NCI-H146 treated with DMSO at 0.1 percent for 48 hours (cell line): ENCODE results near the gene SPINK4.

ENCODE experiments used
- DNase-seq: peaks from one replicate; lab custom pipeline; 2025; ENCODE audit not compliant: unreplicated experiment; lab: John Stamatoyannopoulos, UW

SPINK4 gene

GRCh38 chr9:33229359-33230114 lies 10.4 kb upstream of the SPINK4 start:
- peak; percentile 95 for DNase-seq

GRCh38 chr9:33230756-33231622 lies 9.0 kb upstream of the SPINK4 start:
- no peak for DNase-seq

- no peak for DNase-seq
These were observed 8.4 kb upstream of the SPINK4 start for GRCh38 chr9:33231623-33231942.

- DNase-seq = no peak
These were observed 7.2 kb upstream of the SPINK4 start for GRCh38 chr9:33232815-33233214.

- no peak for DNase-seq
These were observed 6.2 kb upstream of the SPINK4 start for GRCh38 chr9:33233626-33234342.

- no peak for DNase-seq
These were observed 5.2 kb upstream of the SPINK4 start for GRCh38 chr9:33234511-33235467.

- no peak for DNase-seq
These were observed 3.4 kb upstream of the SPINK4 start for GRCh38 chr9:33236571-33236970.

GRCh38 chr9:33241298-33241697 lies 1.3 kb downstream of the SPINK4 start:
- no peak for DNase-seq

GRCh38 chr9:33242609-33243134 lies 2.7 kb downstream of the SPINK4 start:
- no peak for DNase-seq

GRCh38 chr9:33244137-33244784 lies 4.3 kb downstream of the SPINK4 start:
- no peak for DNase-seq

GRCh38 chr9:33245341-33245740 lies 5.4 kb downstream of the SPINK4 start:
- no peak for DNase-seq

- no peak for DNase-seq
These were observed 6.4 kb downstream of the SPINK4 start for GRCh38 chr9:33246269-33246860.

- no peak for DNase-seq
These were observed 8.6 kb downstream of the SPINK4 start for GRCh38 chr9:33248606-33249005.

GRCh38 chr9:33249087-33249658 lies 9.2 kb downstream of the SPINK4 start:
- DNase-seq = no peak

- DNase-seq = no peak
These were observed 10.0 kb downstream of the SPINK4 start for GRCh38 chr9:33249983-33250382.

- no peak for DNase-seq
These were observed 10.6 kb downstream of the SPINK4 start for GRCh38 chr9:33250458-33250995.

GRCh38 chr9:33254211-33254610 lies 14.2 kb downstream of the SPINK4 start:
- no peak for DNase-seq

GRCh38 chr9:33255014-33255413 lies 15.0 kb downstream of the SPINK4 start:
- DNase-seq = no peak

- DNase-seq = no peak
These were observed 15.5 kb downstream of the SPINK4 start for GRCh38 chr9:33255471-33255870.
